T1000 (cell line): ENCODE results near the gene MTRF1L.
"Not testable (repeated sequence)": the region's sequence is repeated elsewhere in the genome, so short reads cannot be mapped to it uniquely, and the experiment has no call there.

ENCODE experiments used
- DNase-seq: peaks from one replicate; lab custom pipeline; 2025; ENCODE audit warnings: mixed read lengths; lab: John Stamatoyannopoulos, UW

MTRF1L gene

DNA sequence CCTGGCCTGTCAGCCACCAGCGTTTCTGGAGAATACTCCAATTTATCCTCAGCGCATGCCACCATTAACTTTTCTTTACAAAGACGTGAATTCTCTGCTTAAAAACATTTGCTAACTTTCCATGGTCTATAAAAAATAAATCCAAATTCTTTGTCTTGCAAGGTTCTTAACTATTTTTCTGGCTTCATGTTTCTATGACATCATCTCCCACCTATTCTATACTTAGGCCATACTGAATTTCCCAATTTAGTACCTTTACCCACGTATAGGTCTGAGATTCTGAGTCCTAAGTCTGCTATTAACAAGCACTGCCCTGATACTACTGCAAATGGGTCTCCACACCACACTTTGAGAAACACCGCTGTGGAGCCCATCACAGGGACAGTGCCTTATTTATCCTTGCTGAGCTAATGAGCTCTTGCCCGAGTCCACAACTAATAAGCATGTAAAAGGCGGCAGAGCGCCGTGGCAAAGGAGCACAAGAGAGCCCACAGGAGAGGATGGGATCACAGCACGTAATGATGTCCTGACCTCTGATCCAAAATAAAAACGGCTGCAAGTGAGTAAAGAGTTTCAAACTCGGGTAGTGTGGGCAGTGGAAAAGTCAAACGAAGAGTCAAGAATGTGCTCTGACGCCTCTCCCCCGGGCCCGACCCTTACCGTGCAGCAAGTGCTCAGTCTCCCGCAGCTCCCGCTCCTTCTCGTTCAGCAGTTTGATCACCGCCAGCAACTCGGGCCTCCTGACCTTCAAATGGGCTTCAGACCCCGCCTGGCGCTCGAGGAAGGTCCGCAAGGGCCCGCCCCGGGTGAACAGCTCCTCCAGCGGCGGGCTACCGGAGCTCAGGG, 519 bp downstream of the MTRF1L start:
- DNase-seq, result no peak

DNA sequence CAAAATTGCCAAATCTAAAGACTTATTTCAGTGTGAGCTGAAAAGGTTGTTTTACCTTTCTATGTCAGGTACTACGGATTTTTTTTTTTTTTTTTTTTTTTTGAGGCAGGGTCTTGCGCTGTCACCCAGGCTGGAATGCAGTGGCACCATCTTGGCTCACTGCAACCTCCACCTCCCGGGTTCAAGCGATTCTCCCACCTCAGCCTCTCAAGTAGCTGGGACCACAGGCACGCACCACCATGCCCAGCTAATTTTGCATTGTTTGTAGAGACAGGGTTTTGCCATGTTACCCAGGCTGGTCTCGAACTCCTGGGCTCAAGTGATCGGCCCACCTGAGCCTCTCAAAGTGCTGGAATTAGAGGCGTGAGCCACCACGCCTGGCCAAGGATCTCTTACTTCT, 1.7 kb downstream of the MTRF1L start:
- DNase-seq, result not testable (repeated sequence)

DNA sequence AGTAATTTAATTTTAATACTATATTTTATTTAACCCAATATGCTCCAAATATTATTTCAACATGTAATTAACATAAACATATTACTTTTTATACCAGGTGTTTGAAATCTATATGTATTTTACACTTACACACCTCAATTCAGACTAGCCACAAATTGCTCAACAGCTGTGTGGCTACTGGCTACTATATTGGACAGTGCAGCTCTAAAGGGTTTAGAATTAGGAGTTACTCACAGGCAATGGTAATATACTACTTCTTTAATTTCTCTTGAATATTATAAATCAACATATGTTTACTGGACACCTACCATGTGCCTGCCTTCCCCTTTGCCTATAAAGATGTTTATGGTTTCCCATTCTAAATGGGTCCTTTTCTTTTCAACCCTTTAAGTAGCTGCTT, 2.3 kb downstream of the MTRF1L start:
- no peak for DNase-seq

DNA sequence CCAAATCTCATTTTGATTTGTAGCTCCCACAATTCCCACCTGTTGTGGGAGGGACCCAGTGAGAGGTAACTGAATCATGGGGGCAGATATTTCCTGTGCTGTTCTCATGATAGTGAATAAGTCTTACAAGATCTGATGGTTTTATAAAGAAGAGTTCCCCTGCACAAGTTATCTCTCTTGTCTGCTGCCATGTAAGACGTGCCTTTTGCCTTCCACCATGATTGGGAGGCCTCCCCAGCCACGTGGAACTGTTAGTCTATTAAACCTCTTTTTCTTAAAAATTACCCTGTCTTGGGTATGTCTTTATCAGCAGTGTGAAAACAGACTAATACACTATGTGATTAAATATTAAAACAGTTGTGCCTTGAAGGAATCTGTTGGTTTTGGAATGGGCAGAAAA, 3.0 kb downstream of the MTRF1L start:
- not testable (repeated sequence) for DNase-seq

DNA sequence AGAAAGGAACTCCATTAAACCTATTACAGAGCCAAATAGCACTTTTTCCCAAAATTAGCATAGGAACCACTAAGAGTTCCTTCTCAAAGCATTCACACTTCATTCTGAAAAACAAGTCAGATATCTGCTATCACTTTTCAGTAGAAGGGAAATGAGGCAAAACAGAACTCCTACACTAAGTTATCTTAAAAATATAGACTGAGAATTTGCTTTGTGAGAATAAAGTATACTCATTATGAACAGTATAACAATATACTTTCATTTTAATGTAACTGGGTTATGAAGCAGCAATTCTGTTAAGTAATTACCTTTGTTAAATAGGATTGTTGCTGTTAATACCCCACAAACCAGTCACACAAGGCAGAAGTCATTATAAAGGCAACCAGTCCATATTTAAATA, 8.7 kb downstream of the MTRF1L start:
- DNase-seq, result no peak

DNA sequence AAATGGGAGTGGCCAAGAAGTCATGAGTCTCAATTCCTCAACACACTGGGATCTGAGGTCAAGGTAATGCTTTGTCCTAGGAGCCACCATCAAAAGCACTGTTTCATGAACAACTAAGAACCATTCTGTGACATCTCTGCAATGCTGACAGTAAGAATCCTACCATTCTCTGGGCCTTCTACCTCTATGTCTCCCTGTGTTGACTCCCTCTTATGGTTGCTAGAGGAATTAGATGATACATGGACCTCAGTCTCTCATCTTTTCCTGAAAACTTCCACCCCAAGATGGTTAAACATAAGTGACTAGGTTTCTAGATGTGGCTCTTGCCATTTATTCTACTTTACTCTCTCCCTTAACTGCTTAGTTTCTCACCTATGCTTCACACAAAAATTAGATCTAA, 9.1 kb downstream of the MTRF1L start:
- no peak for DNase-seq

DNA sequence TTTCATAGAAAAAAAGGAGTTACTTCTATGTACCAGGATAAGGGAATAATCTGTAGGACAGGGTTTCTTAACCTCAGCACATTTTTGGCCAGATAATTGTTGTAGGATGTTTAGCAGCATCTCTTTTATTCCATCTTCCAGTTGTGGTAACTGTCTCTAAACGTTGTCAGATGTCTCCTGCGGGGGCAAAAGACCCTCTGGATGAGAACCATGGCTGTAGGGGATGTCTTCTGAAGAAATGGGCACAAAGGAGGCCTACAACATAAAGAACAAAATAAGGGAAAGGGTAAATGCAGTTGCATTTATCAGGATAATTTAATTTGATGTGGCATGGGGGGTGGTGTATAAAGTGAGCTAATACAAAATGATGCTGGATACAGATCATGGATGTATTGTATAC, 15.5 kb downstream of the MTRF1L start:
- no peak for DNase-seq

DNA sequence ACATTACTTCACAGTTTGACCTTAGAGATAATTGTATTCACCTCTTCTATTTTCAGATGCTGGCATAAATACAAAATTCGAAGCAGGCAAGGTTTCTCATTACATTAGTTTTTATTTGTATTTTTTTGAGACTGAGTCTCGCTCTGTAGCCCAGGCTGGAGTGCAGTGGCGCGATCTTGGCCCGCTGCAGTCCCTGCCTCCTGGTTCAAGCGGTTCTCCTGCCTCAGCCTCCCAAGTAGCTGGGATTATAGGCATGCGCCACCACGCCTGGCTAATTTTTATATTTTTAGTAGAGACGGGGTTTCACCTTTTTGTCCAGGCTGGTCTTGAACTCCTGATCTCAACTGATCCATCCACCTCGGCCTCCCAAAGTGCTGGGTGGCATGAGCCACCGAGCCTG, 17.2 kb downstream of the MTRF1L start:
- not testable (repeated sequence) for DNase-seq

DNA sequence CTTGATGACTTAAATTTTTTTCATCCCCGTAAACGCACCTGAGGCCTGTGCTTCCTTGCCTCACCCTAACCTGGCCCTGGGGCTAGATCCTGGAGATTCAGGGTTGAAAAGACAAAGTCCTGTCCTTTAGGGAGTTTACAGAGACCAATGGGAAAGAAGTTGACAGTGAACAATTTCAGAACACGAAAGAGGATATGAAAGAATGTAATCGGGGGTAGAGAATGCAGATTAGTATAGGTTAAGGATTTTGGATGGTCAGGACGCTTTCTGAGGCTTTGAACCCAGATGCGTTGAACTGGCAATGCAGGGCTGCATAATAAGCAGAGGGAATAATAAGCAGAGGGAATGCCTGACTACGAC, 18.0 kb downstream of the MTRF1L start:
- no peak for DNase-seq

DNA sequence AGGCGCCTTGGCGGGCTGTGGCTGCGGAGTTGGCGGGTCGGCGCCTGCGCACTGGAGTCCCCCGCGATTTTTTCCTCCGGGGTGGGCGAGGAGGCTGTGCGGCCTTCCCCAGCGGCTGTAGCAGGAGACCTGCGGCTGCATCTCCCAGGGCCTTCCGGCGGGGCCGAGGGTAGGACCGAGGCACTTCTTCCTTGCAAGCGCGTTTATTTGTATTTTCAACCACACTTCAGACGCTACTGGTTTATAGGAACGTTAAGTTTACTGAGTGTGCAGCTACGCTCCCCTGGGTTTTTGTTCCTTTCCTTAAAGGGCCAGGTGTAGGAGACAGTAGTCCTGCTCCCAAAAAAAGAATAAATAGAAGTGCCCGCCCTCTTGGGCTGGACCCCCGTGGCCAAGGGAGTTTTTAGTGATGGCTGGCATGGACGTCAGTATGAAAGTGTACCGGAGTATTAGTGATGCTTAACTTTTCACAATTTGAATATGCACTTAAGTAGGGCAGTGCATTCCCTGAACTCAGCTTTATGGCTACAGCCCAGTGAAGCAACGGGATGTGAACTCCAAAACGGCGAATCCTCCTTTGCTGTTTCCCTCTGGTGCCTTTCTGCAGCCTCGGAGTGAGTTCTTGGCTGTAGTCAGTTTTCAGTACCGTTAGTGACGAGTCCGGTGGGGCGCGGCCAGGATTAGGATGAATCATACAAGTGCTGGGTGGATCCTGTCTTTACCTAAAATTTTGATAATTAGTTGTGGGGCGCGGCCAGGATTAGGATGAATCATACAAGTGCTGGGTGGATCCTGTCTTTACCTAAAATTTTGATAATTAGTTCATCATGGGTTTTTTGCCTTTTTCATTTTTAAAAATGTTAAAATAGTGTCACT, 18.6 kb downstream of the MTRF1L start:
- DNase-seq, result peak; percentile 49

DNA sequence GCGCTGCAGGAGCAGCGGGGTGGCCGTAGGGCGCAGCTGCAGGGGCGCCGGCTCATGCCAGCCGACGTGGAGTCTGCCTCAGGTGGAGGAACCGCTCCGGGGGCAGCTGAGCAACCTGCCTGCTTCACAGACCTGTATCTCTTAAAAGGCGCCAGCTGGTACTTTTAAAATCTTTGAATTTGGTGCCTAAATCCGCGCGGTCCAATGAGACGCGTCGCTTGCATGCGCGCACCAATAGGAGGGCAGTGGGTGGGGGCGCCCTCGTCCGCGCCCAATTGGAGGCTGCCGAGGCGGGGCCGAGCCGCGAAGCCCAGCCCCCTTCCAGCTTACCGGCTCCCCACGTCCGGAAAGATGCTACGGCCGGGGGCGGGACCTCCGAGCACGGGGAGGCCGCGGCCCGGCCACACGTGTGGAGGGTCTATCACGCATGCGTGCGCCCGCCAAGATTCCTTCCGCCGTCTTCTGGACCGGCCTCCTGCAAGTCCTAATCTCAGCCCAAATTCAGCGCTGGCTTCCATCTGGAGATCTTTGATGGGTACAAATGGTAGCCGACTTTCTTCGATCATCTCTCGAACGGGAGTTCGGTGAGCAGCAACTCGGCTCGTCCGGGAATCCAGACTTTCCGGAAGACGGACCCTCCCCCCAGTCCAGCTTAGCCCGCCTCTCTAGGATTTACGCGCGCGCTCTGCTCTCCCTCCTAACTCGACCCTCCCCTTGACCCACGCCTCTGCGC, 19.4 kb downstream of the MTRF1L start, which contains the start of gene FBXO5:
FBXO5 (minus strand) TSS at position 138 of the 733 bp plus-strand sequence; CDS start at position 56, 82 bp downstream.
- DNase-seq, result peak; percentile 94

DNA sequence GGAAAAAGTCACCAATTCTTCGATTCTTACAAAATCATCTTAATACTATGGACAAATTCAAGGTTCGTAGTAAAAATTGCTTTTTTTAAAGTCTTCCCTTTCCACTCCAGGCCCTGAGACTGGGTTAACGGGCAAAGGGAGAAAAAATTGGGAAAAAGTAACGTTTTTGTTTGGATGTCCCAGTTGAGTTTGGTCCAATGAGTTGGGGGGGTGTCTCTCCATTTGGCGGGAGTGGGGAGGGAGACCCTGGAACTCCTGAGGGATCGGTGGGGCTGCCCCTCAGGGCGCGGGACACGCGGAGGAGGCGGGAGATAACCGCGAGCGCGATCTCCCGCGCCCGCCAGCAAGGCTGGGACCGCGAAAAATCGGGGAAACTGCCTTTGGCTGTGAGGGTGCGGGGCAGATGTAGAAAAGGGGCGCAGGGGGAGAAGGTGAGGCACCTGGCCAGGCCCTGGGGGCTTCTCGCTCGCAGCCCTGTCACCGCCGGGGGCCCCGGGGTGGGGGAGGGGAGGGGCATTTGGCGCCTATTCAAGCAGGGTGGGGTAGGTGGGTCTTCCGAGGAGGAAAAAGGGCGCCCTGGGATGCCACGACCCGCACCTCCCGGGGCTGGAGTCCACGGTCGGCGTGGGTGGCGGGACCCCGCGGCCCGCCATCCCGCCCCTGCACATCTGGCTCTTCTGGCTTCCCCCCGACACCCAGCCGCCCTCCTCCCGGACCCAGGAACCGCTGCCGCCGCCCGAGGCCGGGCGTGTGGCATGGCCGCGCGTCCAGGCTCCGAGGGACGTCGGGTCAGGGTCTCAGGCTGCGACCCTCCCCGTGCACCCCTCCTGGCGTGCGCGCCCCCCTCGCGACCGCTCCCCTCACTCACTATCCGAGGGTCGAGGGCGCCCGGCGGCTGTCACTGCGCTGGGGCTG, 20.3 kb downstream of the MTRF1L start:
- DNase-seq, result peak; percentile 53

DNA sequence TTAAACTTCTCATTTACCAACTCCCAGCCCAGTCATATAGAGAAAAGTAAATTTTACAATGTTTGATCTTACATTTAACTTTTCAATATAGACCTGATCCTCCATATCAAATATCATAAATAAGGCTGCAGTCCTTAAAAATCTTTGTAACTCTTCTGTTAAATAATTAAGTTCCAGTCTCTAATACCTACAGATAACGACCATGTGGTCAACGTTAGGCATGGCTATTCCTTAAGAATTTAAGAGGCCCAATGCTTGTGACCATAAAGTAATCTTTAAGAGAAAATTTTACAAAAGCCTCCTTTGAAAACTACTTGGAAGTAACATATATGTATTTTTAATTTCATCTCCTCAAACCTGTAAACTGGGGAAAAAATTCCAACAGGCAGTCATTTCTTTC, 21.3 kb downstream of the MTRF1L start:
- no peak for DNase-seq

DNA sequence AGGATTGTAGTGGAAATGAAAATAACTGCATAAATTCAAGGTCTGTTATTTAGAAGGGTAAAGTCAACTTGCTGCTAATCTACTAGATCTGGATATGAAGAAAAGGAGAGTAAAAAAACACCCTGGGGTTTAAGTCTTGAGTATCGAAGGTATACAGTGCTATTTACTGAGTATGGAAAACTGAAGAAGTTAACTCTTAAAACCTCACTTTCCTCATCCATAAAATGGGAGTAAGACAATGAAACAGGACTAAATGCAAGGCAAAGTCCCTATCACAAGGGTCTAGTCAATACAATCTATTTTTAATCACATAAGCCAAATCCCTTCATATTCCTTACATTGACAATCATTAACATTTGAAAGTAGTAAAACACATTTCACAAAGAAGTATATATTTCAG, 21.9 kb downstream of the MTRF1L start:
- DNase-seq, result no peak

DNA sequence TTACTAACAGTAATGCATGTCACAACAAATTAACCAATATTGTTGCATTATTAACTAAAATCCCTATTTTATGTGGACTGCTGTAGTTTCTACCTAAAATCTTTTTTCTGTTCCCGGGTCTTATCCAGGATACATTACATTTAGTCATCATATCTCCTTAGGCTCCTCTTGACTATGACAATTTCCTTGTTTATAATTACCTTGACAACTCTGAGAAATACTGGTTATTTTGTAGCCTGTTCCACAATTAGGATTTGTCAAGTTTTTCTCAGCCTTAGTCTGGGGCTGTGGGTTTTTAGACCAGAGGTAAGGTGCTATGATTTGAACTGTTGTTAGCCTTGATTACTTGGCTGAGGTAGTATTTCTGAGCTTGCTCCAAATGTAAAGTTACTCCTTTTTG, 23.4 kb downstream of the MTRF1L start:
- DNase-seq, result no peak

DNA sequence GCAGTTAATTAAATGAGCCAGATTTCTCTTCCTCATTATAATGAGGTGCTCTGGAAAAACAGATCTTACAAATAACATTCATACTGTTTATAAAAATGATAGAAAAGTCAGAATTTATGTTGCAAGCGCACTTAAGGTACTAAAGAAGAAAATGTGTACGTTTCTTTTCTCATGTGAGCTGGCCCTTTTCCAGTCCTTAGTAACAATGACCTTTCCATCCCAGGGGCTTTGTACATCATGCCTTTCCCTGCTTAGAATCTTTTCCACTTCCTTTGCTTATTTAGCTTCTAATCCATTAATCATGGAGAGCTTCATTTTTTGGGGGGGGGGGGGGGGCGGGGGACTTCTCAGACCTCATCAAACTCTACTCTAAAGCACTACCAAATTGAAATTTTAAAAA, 24.5 kb downstream of the MTRF1L start:
- no peak for DNase-seq

DNA sequence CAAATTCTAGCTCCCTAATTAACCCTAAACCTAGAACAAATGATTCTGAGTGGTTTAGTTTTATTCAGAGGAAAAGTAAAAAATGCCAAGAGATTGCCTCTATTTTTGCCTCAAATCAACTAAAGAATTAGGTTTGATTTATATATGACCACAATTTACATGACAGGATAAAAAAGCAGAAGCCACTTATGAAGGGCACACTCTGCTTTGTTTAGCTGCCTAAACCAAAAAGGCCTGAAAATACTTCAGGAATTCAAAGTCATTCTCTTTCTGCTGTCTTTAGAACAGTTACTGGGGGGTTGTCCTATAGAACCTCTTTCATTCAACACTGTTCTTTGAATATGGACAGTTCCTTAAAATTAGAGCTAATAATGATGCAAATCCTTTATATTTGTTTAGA, 25.0 kb downstream of the MTRF1L start:
- DNase-seq, result no peak

DNA sequence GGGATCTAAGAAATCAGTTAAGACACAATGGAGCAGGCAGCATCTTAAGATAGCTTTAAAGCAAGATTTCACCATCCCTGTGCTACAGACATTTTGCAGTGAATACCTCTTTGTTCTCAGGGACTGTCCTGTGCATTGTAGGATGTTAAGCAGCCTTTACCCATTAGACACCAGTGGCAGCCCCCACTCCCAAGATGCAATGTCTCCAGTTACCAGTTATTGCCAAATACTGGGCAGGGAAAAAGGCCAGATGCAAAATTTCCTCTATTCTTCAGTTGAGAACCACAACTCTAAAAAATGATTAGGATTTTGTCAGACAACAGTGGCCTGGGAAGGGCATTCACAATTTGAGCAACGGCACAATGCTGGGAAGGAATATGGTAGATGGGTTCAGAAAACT, 25.8 kb downstream of the MTRF1L start:
- no peak for DNase-seq

DNA sequence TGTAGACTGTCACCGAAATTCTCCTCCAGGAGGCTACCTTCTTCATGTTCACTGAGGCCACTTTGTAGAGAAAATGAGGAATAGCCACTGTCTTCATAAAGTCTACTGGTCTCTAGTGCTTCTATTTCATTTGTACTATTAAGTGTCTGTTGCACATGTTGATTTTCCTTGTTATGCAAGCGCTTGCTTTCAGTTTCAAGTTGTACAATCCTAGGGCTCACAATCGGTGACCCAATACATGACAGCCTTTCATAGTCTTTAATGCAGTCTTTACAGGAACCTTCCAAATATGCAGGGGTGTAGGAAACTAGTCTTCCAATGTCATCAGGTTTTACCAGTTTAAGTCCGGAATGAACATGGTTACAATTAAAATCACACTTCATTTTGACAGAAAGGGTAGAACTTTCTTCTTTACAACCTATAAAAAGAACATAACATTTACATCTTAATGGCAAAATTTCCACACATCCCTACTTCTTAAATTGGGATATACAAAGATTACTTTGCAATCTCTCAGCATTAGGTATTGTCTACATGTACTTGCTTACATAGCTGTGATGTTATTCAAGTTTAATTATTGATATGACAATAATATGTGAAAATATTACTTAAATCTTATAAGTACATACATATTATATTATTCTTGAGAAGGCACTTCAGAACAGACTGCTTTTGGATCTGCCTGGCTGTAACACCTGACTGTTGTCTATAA, 27.1 kb downstream of the MTRF1L start:
- DNase-seq, result no peak

DNA sequence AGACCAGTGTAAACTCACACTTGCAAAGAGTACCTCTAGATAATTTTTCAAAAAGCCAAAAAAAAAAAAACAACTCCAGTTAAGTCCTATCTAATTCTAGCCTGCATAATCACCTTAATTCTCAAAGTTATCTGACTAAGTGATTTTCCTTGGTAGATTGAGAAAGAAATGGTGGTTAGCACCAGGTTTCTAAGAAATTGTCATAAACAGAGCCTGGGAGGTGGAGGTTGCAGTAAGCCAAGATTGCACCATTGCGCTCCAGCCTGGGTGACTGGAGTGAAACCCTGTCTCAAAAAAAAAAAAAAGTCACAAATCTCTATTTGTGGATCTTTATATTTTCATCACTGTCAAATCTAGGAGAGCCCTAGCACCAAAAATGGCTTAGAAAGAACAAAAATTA, 28.6 kb downstream of the MTRF1L start:
- DNase-seq, result no peak
